Stomach (tissue), 4 donors: ENCODE data around the gene ROBO2.

Source experiments
- POLR2A ChIP-seq, 4 donors: fragments of 450-650 bp; IDR thresholded peaks; one replicate each; pipeline ENCODE4 v1.6.1; 2016; ENCODE audit warnings: antibody characterized with exemption in 4 of 4, control low read depth in 2 of 4, mild to moderate bottlenecking in 1 of 4, moderate library complexity in 1 of 4
- TF ChIP-seq, protein P1 (sequence below), 7 experiments: fragments of 450-650 bp in 4 of 7; fragments of 200-600 bp in 3 of 7; sonication (generic) in 3 of 7; IDR thresholded peaks; one replicate each; pipeline ENCODE4 v1.5.1; 2016 to 2019; ENCODE audit warnings: antibody characterized with exemption in 7 of 7, control low read depth in 2 of 7, mild to moderate bottlenecking in 1 of 7

DNA sequence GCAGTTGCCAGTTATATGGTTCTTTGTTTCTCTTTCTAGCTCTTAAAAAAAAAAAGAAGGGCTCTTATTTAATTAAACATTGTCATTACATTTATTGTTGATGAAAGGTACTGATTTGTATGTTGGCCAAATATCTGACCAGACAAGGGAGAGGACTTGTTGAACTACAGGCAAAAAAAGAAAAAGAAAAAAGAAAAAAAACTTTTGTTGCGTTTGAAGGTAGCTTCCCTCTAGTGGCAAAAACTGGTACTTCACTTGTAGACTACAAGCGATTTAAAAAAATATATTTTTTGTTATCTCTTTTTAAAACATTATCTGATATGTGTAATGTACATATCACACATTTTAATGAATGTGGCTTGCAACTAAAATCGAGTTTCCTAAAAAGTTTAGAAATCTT is 280.6 kb downstream of the ROBO2 start:
- TF ChIP-seq, protein P1, sequence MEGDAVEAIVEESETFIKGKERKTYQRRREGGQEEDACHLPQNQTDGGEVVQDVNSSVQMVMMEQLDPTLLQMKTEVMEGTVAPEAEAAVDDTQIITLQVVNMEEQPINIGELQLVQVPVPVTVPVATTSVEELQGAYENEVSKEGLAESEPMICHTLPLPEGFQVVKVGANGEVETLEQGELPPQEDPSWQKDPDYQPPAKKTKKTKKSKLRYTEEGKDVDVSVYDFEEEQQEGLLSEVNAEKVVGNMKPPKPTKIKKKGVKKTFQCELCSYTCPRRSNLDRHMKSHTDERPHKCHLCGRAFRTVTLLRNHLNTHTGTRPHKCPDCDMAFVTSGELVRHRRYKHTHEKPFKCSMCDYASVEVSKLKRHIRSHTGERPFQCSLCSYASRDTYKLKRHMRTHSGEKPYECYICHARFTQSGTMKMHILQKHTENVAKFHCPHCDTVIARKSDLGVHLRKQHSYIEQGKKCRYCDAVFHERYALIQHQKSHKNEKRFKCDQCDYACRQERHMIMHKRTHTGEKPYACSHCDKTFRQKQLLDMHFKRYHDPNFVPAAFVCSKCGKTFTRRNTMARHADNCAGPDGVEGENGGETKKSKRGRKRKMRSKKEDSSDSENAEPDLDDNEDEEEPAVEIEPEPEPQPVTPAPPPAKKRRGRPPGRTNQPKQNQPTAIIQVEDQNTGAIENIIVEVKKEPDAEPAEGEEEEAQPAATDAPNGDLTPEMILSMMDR (IDR thresholded peaks at IDR 0.05) = peak in 5 of 7 experiments; percentile 19 to 86 (median 36)
- no peak for TF ChIP-seq POLR2A (IDR thresholded peaks at IDR 0.05)
